ENCODE results near the gene SREBF2.

DNA sequence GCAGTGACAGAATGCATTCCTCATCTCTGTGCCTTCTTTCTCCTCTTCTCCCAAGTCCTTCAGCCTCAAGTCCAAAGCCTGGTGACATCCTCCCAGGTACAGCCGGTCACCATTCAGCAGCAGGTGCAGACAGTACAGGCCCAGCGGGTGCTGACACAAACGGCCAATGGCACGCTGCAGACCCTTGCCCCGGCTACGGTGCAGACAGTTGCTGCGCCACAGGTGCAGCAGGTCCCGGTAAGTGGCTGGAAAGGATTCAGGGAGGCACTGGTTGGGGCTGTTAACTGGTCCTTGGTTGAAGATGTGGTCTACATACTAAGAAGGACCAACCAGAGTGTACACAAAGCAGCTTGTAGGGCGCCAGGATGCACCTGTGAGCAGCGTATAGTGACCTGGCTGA, 35.7 kb downstream of the SREBF2 start:
- TF ChIP-seq CTCF (IDR thresholded peaks at IDR 0.05; ENCODE audit: insufficient read depth, low read length) (no peak), GABPA (IDR thresholded peaks at IDR 0.05; ENCODE audit: low read depth) (no peak), POLR2AphosphoS5 (IDR thresholded peaks at IDR 0.05; ENCODE audit: low read depth) (no peak), SPI1 (IDR thresholded peaks at IDR 0.05; ENCODE audit: borderline replicate concordance, low read depth) (no peak)

All from HL-60 (cell line).